GM12875 (cell line): Measurements from ENCODE around the gene GPR83.
"Not testable (repeated sequence)": the region's sequence is repeated elsewhere in the genome, so short reads cannot be mapped to it uniquely, and the experiment has no call there.

ENCODE experiments used
- H3K4me3 ChIP-seq: one replicate; pipeline ENCODE4 v1.5.1; 2011; ENCODE audit warnings: low read depth, low read length, control low read depth
- CTCF ChIP-seq: IDR thresholded peaks from 2 replicates; pipeline ENCODE4 v1.5.1; 2011; ENCODE audit warnings: low read depth, mild to moderate bottlenecking, control low read depth, inconsistent platforms, low read length, moderate library complexity, borderline replicate concordance; ENCODE audit not compliant: insufficient read depth

Gene GPR83

DNA sequence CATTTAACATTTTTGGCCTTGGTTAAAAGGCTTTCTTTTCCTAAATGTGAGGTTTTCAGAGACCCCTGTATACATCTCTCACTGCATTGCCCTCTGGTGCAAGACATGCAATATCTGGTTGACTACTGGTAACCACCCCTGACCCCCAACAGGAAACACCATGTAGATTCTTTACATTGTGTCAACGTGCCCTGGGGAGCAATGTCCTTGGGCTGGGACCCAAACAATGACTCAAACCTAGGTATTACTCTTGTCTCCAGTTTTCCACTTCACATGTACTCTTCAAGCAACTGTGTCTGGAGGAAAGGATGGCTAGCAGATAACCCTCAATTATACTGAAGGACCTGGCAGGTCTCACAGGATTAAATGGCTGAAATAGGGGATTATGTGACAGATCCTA is 1.1 kb upstream of the GPR83 start:
- no peak for TF ChIP-seq CTCF
- no peak overlapping the region for H3K4me3 ChIP-seq

GRCh38 chr11:94401773-94402265 is 600 bp upstream of the GPR83 start:
- no peak overlapping the region for H3K4me3 ChIP-seq
- no peak for TF ChIP-seq CTCF

DNA sequence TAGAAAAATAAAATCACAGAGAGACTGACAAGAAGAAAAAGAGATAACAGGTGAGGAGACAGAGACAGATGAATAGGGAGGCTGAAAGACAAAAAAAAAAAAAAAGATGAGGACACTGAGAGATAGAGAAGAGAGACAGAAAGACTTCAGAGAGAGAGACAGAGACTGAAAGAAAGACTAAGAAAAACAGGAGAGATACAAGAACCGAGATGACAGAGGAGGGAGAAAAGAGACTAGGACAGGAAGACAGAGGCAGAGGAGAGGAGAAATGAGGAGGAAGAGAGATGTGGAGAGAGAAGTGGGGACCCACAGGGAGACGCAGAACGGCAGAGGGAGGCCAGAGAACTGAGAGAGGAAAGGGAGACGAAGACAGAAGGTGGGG is 771 bp downstream of the GPR83 start:
- no peak for TF ChIP-seq CTCF
- H3K4me3 ChIP-seq = no peak overlapping the region

DNA sequence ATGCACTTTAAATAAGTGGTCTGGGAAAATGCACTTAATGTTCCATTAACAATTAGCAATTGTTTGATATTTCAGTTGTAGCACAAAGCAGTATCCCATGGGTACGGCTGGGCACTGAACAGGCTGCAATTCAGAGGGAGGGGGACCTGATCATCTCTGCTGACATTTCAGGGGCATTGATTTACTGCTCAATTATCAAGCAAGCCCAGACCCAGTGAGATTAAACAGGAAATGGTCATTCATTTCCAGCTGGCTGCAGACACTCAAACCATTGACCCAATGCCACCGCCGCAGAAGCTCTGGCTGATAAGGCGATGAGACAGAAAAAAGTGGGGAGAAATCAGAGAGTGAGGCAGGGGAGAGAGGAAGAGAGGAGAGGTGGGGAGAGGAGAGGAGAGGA is 1.2 kb downstream of the GPR83 start:
- no peak for TF ChIP-seq CTCF
- H3K4me3 ChIP-seq = no peak overlapping the region

DNA sequence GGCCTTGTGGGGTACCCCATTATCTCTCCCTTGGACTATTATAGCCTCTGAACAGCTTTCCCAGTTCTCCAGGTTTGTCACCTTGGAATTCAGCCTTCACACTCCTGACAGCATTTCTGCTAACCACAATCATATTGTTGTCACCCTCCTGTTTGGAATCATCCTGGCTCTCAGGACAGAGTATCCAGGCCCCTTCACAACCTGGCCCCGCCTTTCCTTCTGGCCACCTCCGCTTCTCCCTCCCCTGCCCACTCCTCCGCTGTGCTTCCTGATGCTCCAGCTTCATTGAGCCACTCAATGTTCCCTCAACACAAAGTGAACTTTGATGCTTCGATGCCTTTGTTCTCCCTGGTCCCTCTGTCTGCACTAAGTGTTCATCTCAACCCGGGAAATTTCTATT is 3.1 kb downstream of the GPR83 start:
- TF ChIP-seq CTCF = no peak
- no peak overlapping the region for H3K4me3 ChIP-seq

DNA sequence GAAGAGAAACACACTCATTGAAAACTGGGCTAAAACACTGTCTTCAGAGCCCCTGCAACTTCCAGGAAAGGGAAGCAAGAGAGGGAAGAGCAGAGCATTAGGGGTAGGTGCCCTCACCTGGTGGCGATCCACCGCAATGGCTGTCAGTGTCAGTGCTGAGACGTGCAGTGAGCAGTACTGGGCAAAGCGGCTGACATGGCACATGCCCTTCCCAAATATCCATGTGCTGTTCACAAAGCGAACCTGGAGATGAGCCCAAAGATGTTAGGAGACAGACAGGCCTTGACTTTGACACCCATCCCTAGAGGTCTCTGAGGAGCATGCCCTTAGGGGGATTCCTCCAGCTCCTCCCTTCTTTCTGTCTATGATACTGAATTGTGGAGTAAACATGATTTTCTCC is 4.9 kb downstream of the GPR83 start:
- TF ChIP-seq CTCF = no peak
- no peak overlapping the region for H3K4me3 ChIP-seq

DNA sequence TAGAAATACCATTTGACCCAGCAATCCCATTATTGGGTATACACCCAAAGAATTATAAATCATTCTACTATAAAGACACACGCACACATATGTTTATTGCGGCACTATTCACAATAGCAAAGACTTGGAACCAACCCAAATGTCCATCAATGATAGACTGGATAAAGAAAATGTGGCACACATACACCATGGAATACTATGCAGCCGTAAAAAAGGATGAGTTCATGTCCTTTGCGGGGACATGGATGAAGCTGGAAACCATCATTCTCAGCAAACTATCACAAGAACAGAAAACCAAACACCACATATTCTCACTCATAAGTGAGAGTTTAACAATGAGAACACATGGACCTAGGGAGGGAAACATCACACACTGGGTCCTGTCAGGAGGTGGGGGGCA is 9.3 kb downstream of the GPR83 start:
- not testable (repeated sequence) for H3K4me3 ChIP-seq

DNA sequence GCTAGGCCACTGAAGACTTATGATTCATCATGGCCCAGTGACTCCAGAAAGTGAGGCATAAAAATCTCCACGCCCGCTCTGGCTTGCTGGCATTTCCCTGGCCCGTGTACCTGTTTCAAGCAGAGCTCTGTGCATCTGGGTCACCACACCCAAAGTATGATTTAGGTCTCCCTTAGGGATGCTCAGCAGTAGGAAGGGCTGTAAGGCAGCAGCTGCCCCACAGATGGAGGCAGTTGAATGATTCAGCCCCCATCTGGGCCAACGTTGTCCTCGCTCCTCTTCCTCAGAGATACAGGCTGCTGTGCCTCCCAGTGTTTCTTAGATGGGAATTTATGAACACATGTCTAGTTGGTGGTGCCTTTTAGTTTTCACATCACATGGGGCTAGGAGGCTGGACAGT is 21.6 kb downstream of the GPR83 start:
- TF ChIP-seq CTCF = no peak
- H3K4me3 ChIP-seq = no peak overlapping the region
